Prostate gland (tissue), 2 donors: ENCODE results near the gene FOXD2. TPM values are rescaled to one million over a fixed set of nuclear protein-coding genes. Genes with fewer than 3 reads are reported as not detected.

Experiments used
- DNase-seq: peaks from one replicate; pipeline ENCODE4 v3.0.0-alpha.2; 2019; ENCODE audit warnings: low spot score
- H3K27ac ChIP-seq, 2 donors: fragments of 200-600 bp; sonication (generic); 2 replicates each; pipeline ENCODE4 v1.5.1; 2017 to 2019
- H3K27me3 ChIP-seq: fragments of 200-600 bp; sonication (generic); replicated peaks from 2 replicates; pipeline ENCODE4 v1.5.1; 2019; ENCODE audit not compliant: insufficient read depth
- H3K36me3 ChIP-seq, 2 donors: fragments of 200-600 bp; sonication (generic); 1 replicate in 1 of 2; 2 replicates in 1 of 2; pipeline versions ENCODE4 v1.5.1 to v1.8.1; 2017 to 2019
- H3K4me1 ChIP-seq: fragments of 200-600 bp; sonication (generic); replicated peaks from 2 replicates; pipeline ENCODE4 v1.5.1; 2019
- H3K4me3 ChIP-seq, 2 donors: fragments of 200-600 bp; sonication (generic); 2 replicates each; pipeline ENCODE4 v1.5.1; 2017 to 2019
- H3K9me3 ChIP-seq: fragments of 200-600 bp; sonication (generic); 2 replicates; pipeline ENCODE4 v1.5.1; 2017
- POLR2A ChIP-seq: fragments of 450-650 bp; IDR thresholded peaks from one replicate; pipeline ENCODE4 v1.6.1; 2016; ENCODE audit warnings: antibody characterized with exemption, mild to moderate bottlenecking
- POLR2AphosphoS5 ChIP-seq: sonication (generic); formaldehyde crosslinking; IDR thresholded peaks from one replicate; pipeline ENCODE4 v1.6.1; 2017; ENCODE audit warnings: antibody characterized with exemption
- WGBS: methylation state at CpG from one replicate; pipeline ENCODE4 v1.1.5; 2018; 5-methylcytosine and 5-hydroxymethylcytosine counted together
- intact Hi-C: fragments of 100-400 bp; cut with DNase I; formaldehyde crosslinking; loops from one replicate; pipeline ENCODE4 v1.14.2; 2022
- total RNA-seq, 2 donors: library from RNA; depleted of rRNA; stranded (reverse); fragments of >200 nt; gene quantifications; one replicate each; pipeline ENCODE4 v1.1.0, GENCODE V29; 2016
- TF ChIP-seq, protein P1 (sequence below), 4 experiments: fragments of 200-600 bp in 2 of 4; fragments of 450-650 bp in 2 of 4; sonication (generic) in 2 of 4; IDR thresholded peaks; 1 replicate in 3 of 4; 2 replicates in 1 of 4; pipeline ENCODE4 v1.5.1; 2016 to 2019; ENCODE audit warnings: antibody characterized with exemption in 4 of 4, mild to moderate bottlenecking in 2 of 4, moderate library complexity in 2 of 4

FOXD2 gene
- total RNA-seq, 2 donors from 2014 or later = 1.2 to 1.8 TPM

DNA sequence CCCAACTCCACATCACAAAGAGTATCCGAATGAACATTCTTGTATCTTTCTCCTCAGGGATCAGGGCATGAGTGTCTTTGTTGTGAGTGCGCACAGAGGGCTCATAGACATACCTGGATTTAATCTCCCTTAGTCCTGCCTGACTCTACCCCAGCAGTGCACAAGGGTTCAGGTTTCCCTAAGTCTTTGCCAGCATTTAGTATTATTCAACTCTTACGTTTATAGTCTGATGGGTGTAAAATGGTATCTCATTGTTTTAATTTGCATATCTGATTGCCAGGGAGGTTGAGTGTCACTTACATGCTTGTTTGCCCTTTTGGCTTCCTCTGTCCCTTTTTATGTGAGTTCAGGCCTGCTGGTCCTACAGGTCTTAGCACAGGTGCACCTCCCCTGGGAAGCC is 49.5 kb downstream of the FOXD2 start:
- no peaks in the 10 kb centered on the region for H3K4me1 ChIP-seq
- TF ChIP-seq, protein P1, sequence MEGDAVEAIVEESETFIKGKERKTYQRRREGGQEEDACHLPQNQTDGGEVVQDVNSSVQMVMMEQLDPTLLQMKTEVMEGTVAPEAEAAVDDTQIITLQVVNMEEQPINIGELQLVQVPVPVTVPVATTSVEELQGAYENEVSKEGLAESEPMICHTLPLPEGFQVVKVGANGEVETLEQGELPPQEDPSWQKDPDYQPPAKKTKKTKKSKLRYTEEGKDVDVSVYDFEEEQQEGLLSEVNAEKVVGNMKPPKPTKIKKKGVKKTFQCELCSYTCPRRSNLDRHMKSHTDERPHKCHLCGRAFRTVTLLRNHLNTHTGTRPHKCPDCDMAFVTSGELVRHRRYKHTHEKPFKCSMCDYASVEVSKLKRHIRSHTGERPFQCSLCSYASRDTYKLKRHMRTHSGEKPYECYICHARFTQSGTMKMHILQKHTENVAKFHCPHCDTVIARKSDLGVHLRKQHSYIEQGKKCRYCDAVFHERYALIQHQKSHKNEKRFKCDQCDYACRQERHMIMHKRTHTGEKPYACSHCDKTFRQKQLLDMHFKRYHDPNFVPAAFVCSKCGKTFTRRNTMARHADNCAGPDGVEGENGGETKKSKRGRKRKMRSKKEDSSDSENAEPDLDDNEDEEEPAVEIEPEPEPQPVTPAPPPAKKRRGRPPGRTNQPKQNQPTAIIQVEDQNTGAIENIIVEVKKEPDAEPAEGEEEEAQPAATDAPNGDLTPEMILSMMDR (IDR thresholded peaks at IDR 0.05) = no peak
- no peak for TF ChIP-seq POLR2AphosphoS5
- no peak for TF ChIP-seq POLR2A
- H3K27ac ChIP-seq = no peak overlapping the region
- H3K36me3 ChIP-seq = no peaks in the 10 kb centered on the region
- DNase-seq = no peak
- intact Hi-C loops = no loop called here
- H3K9me3 ChIP-seq = no peaks in the 10 kb centered on the region
- H3K4me3 ChIP-seq = no peak overlapping the region
- WGBS = 96% methylated on average over 3 of the region's 3 CpGs
- H3K27me3 ChIP-seq = peaks cover 4% of the 10 kb centered on the region

DNA sequence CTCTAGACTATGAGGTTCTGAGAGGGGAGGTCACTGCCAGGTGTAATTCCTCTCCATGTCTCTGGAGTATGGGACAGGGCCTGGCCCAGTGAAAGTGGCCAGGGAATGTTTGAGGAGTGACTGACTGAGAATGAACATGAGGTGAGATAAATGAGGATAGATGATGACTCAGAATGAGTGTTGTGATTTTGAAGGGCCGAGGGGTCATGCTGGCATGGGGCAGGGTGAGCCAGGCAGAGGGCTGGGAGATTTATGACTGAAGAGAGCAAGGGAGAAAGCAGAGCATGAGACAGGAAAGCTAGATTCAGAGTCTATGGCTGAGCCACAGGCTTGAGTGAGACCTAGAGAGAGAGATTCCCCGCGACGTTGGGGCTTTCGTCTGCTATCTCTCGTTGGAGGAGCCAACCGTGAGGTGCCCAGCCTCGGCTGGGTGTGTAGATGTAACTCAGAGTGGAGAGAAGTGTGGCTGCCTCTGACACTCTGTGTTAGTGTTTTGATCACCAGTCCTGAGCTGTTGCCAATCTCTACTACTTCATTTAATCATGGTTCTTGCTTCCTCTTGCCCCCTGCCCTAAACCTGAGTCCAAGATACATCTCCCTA is 50.1 kb downstream of the FOXD2 start:
- no peak for DNase-seq
- H3K27me3 ChIP-seq = peaks cover 6% of the 10 kb centered on the region
- no peaks in the 10 kb centered on the region for H3K36me3 ChIP-seq
- 88% methylated on average over 8 of the region's 8 CpGs for WGBS
- H3K27ac ChIP-seq = no peak overlapping the region
- H3K4me1 ChIP-seq = no peaks in the 10 kb centered on the region
- TF ChIP-seq, protein P1 (IDR thresholded peaks at IDR 0.05) = no peak
- TF ChIP-seq POLR2AphosphoS5 (no peak), POLR2A (no peak)
- H3K9me3 ChIP-seq = no peaks in the 10 kb centered on the region
- intact Hi-C loops = no loop called here
- no peak overlapping the region for H3K4me3 ChIP-seq

Other genes with a start within 250 kb of the FOXD2 start
- gene PDZK1IP1, start 248.0 kb upstream of the FOXD2 start, total RNA-seq = 10 to 100 TPM in 1 of 2 donors, 1 to 10 TPM in 1; 5.9 to 36.1 TPM
- gene TAL1, start 205.8 kb upstream of the FOXD2 start, total RNA-seq = 1 to 10 TPM; 1.0 to 1.8 TPM
- gene STIL, start 123.9 kb upstream of the FOXD2 start, total RNA-seq = 1 to 10 TPM; 1.5 to 5.9 TPM
- 100 to 1,000 TPM in 1 of 2 donors, 10 to 100 TPM in 1; 54.9 to 152 TPM for gene CMPK1, start 104.3 kb upstream of the FOXD2 start, total RNA-seq
- under 1 TPM in 1 of 2 donors, not detected in 1; 0.28 TPM for gene FOXE3, start 21.8 kb upstream of the FOXD2 start, total RNA-seq